Measurements from ENCODE around the gene OSBPL10.

OSBPL10 gene

DNA sequence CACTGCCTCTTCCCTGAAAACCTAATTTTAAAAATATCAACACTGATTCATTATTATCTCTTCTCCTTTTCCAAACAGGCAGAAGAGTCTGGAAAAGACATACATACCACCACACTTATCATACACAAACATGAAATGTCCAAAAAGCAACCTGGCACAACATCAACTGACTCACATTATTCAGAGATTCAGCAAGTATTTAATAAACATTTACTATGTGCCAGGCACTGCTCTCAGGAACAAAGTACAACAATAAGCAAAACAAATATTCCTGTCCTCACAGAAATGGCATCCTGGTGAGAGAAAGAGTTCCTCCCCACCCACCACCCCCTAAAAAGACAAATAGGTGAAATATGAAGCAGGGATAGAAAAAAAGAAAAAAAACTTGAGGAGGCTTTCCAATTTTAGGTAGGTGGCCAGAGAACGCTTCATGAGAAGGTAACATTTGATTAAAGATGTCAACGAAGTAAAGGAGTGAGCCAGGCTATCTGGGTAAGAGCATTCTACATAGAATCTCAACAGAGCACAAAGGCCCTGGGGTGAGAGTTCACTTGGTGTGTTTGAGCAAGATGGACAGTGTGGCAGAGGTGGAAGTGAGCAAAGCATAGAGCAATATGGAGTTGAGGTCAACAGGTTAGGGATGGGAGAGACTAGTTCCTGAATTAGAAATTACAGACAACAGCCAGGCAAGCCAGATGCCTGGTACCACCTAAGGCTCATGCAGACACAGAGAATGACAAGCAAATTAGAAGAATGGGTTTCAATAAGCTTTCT, 141.7 kb downstream of the OSBPL10 start:
- no peak for DNase-seq

GRCh38 chr3:31836131-31837075, 144.7 kb downstream of the OSBPL10 start:
- DNase-seq: no peak

- no peak for DNase-seq
Measured at GRCh38 chr3:31833391-31834190, 147.5 kb downstream of the OSBPL10 start.

- DNase-seq: no peak
Measured at GRCh38 chr3:31832551-31832950, 148.5 kb downstream of the OSBPL10 start.

- DNase-seq: no peak
Measured at GRCh38 chr3:31831591-31831990, 149.5 kb downstream of the OSBPL10 start.

- no peak for DNase-seq
Measured at GRCh38 chr3:31829826-31830426, 151.1 kb downstream of the OSBPL10 start.

DNA sequence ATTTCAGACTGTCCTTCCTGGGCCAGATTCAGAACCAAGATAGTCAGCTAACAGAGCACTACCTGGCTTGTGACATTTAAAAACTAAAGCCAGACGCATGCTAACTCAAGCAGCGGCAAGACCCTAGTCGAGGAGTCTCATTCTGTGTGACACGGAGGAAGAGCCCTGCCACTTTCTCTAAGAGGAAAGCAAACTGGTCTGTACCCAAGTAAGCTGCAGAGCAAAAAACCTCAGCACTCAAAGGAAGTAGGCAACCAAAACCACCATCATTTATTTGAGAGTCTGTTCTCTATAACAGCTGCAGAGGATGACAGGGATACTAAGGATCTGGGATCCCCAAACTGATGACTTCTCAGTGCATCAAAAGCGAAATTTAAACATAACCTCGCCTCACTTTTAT, 152.1 kb downstream of the OSBPL10 start:
- DNase-seq: no peak

- DNase-seq: no peak
Measured at GRCh38 chr3:31828007-31828406, 153.1 kb downstream of the OSBPL10 start.

DNA sequence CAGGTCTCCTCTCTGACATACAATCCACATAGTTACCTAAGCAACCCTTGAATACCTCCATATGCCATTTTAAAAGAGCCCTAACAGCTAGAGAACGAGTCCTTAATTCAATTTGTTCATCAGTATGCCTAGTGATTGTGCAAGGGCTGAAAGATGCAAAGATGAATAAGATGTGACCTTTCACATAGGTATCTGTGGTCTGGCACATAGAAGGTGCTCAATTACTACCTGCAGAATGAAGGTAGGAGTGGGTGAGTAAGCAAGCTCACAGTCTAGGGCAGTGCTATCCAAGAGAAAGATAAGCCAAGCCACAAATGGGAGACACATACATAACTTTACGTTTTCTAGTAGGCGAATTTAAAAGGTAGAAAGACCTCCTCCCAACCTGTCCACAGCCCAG, 157.9 kb downstream of the OSBPL10 start:
- DNase-seq: no peak

- DNase-seq: no peak
Measured at GRCh38 chr3:31821118-31821517, 159.9 kb downstream of the OSBPL10 start.

- no peak for DNase-seq
Measured at GRCh38 chr3:31819441-31819840, 161.6 kb downstream of the OSBPL10 start.

GRCh38 chr3:31817411-31817966, 163.6 kb downstream of the OSBPL10 start:
- no peak for DNase-seq

DNA sequence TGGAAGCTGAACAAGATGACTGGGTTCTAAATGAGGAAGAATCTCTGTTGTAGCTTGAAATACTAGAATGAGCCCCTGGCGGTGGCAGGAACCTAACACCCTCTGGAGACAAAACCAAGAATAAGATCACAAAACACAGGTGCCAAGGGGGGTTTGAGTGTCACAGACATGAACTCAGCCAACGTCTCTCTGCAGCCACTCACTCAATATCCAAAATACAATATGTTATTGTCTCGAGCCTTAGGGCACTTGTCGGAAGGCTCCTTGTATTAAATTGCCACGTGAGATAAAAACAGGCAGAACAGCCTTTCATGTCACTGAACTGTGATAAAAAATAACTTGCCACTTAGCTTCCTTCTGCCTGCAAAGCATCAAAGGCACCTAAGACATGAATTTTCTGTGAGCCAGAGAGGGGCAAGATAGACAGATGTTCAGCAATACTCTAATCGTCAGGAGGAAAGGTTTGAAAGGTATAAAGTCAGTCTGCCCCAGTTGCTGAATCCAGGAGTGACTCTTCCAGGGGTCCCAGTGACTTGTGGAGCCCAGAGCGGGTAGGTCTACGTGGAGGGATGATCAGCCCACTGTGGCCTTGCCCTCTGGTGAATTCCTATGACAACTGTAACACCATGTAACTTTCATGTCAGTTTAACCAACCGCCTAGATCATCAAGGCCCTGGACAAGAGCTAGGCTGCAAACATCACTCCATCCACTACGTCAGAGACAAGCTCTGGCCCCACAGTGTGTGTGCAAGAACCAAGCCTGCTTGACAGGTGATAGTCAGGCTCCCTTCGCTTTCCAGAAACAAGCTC, 165.2 kb downstream of the OSBPL10 start:
- no peak for DNase-seq

- DNase-seq: no peak
Measured at GRCh38 chr3:31815006-31815405, 166.1 kb downstream of the OSBPL10 start.

DNA sequence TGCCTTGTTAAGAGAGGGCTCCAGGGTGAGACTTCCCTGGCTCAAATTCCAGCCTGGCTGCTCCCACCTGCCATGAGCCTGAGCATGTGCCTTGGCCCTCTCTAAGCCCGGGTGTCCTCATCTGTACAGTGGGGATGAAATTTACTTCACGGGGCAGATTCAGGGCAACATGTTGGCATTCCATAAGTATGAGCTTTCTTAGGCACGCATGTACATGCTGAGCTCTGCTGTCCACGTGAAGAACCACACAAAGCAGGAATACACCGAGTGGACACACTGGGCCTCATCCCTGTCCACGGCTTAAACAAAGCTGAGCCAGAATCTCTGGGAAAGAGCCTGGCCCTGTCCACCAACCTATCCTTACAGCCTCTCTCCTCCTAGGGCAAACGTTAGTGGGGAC, 167.4 kb downstream of the OSBPL10 start:
- no peak for DNase-seq

GRCh38 chr3:31813197-31813596, 167.9 kb downstream of the OSBPL10 start:
- DNase-seq: no peak

- DNase-seq: no peak
Measured at GRCh38 chr3:31810991-31811433, 170.1 kb downstream of the OSBPL10 start.

GRCh38 chr3:31808143-31808720, 172.8 kb downstream of the OSBPL10 start:
- DNase-seq: no peak

- no peak for DNase-seq
Measured at GRCh38 chr3:31804251-31805051, 176.6 kb downstream of the OSBPL10 start.

Measured in GF-D8 (cell line).